ENCODE data around the gene GALNT13. TPM values are rescaled to one million over a fixed set of nuclear protein-coding genes. Genes with fewer than 3 reads are reported as not detected.

Gene GALNT13
- total and polyA plus RNA-seq, 10 of the 15 experiments (the other 5 are each of a cell fraction or from before 2014, with no cell fraction given) = 0.04 TPM; not detected in 9

GRCh38 chr2:154158101-154158500, 286.4 kb downstream of the GALNT13 start:
- no peak overlapping the region for H3K9ac ChIP-seq (ENCODE audit: control insufficient read depth, insufficient read depth, low read length)
- H3K9me3 ChIP-seq (replicated peaks; ENCODE audit: control insufficient read depth, insufficient read depth, low read length) = no peaks in the 10 kb centered on the region
- no peak overlapping the region for H3K4me3 ChIP-seq
- intact Hi-C loops (cut with micrococcal nuclease; ENCODE audit: unreplicated experiment) = no loop called here
- in situ Hi-C loops (cut with MboI) = no loop called here
- ATAC-seq (no peak), DNase-seq (ENCODE audit: low read depth, low spot score) (no peak), FAIRE-seq (no peak)
- no TSS peak for BruUV-seq (replicated peaks)
- ChIA-PET POLR2A (no interaction called here), SMC1A (ENCODE audit: uncharacterized antibody, unreplicated experiment) (no interaction called here), CTCF (no interaction called here), RAD21 (ENCODE audit: unreplicated experiment) (no interaction called here)
- no peaks in the 10 kb centered on the region for H4K20me1 ChIP-seq (ENCODE audit: control insufficient read depth, insufficient read depth)
- no peaks in the 10 kb centered on the region for H3K79me2 ChIP-seq (ENCODE audit: control insufficient read depth, insufficient read depth, low read length)
- no peak overlapping the region for H3K4me2 ChIP-seq (ENCODE audit: control insufficient read depth, insufficient read depth)
- H3K4me1 ChIP-seq (ENCODE audit: control insufficient read depth, insufficient read depth, low read length) = no peaks in the 10 kb centered on the region
- H3K27ac ChIP-seq (ENCODE audit: control insufficient read depth, insufficient read depth) = no peak overlapping the region
- TF ChIP-seq MAX (IDR thresholded peaks at IDR 0.05; ENCODE audit: low read depth, low read length) = no peak
- TF ChIP-seq JUNB (IDR thresholded peaks at IDR 0.05) = no peak
- TF ChIP-seq RB1 (IDR thresholded peaks at IDR 0.05; ENCODE audit: borderline replicate concordance) = no peak
- no peak for TF ChIP-seq JUND (IDR thresholded peaks at IDR 0.05; ENCODE audit: low read depth, low read length)
- no peak for TF ChIP-seq ELK1 (IDR thresholded peaks at IDR 0.05; ENCODE audit: low read depth, low read length)
- no peak for TF ChIP-seq TBL1XR1 (IDR thresholded peaks at IDR 0.05; ENCODE audit: low read depth, low read length)
- TF ChIP-seq STAT1 (conservative IDR thresholded peaks at IDR 0.05) = no peak
- TF ChIP-seq ZNF384 (IDR thresholded peaks at IDR 0.05; ENCODE audit: borderline replicate concordance, low read depth, low read length) = no peak
- no peak for TF ChIP-seq IRF5 (IDR thresholded peaks at IDR 0.05; ENCODE audit: borderline replicate concordance)
- TF ChIP-seq ZNF217 (IDR thresholded peaks at IDR 0.05) = no peak
- no peak for TF ChIP-seq BHLHE40 (IDR thresholded peaks at IDR 0.05; ENCODE audit: borderline replicate concordance in 1 of 2, low read depth in 2 of 2, low read length in 1 of 2)
- TF ChIP-seq CTCF (IDR thresholded peaks at IDR 0.05 in 2 of 3, conservative IDR thresholded peaks at IDR 0.05 in 1 of 3; ENCODE audit: control insufficient read depth in 2 of 3, extremely low read depth in 1 of 3, insufficient read depth in 1 of 3, low read depth in 3 of 3, low read length in 3 of 3) = no peak
- H3K27me3 ChIP-seq (replicated peaks in 1 of 2; ENCODE audit: control insufficient read depth in 2 of 2, insufficient read depth in 2 of 2, low read length in 1 of 2) = no peaks in the 10 kb centered on the region
- H3K36me3 ChIP-seq (ENCODE audit: control insufficient read depth in 2 of 2, insufficient read depth in 2 of 2, low read length in 1 of 2) = no peaks in the 10 kb centered on the region
- WGBS (ENCODE audit: insufficient coverage, insufficient replicate concordance, low lambda C conversion rate, missing lambda C conversion rate) = 0% methylated on average over 2 of the region's 2 CpGs
- no peak overlapping the region for H2AFZ ChIP-seq (ENCODE audit: control insufficient read depth, low read depth, low read length)

Measured in GM12878 (cell line).